HG03460 (cell line): ENCODE measurements around the gene ZNF664.

Source experiments
- ATAC-seq: cut with Tn5 transposase; IDR thresholded peaks from one replicate; pipeline ENCODE4 v1.9.1; 2021; ENCODE audit not compliant: unreplicated experiment

The ZNF664 gene

GRCh38 chr12:124057691-124058090 is 84.7 kb downstream of the ZNF664 start:
- no peak for ATAC-seq

- no peak for ATAC-seq
Measured at GRCh38 chr12:124059752-124060151, 86.7 kb downstream of the ZNF664 start.
